ENCODE data around the gene GP9.

Gene GP9

GRCh38 chr3:129027544-129027880 lies 33.1 kb upstream of the GP9 start:
- peak overlapping the region; percentile 33 for H3K4me3 ChIP-seq (ENCODE audit: low read length)
- TF ChIP-seq, protein P1, sequence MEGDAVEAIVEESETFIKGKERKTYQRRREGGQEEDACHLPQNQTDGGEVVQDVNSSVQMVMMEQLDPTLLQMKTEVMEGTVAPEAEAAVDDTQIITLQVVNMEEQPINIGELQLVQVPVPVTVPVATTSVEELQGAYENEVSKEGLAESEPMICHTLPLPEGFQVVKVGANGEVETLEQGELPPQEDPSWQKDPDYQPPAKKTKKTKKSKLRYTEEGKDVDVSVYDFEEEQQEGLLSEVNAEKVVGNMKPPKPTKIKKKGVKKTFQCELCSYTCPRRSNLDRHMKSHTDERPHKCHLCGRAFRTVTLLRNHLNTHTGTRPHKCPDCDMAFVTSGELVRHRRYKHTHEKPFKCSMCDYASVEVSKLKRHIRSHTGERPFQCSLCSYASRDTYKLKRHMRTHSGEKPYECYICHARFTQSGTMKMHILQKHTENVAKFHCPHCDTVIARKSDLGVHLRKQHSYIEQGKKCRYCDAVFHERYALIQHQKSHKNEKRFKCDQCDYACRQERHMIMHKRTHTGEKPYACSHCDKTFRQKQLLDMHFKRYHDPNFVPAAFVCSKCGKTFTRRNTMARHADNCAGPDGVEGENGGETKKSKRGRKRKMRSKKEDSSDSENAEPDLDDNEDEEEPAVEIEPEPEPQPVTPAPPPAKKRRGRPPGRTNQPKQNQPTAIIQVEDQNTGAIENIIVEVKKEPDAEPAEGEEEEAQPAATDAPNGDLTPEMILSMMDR (IDR thresholded peaks at IDR 0.05; ENCODE audit: insufficient read depth, low read depth, low read length, missing control alignments) = no peak
- DNase-seq (ENCODE audit: low read depth) = no peak

DNA sequence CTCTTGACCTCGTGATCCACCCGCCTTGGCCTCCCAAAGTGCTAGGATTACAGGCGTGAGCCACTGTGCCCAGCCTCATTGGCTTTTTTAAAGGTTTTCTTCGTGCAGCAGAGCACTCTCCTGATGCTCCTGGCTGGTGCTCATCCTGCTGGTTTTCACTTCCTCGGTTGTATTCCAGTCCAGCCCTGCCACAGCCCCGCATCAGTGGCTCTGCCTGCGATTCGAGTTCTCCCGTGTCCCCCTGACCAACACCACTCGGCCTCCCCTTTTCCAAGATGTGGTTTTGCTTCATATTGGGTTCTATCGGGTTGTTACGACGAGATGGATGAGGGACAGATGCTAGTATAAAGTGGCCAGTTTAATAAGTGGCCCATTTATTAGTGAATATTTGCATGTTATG lies 31.7 kb upstream of the GP9 start:
- no peak for DNase-seq (ENCODE audit: low read depth)
- H3K4me3 ChIP-seq (ENCODE audit: low read length) = no peak overlapping the region
- TF ChIP-seq, protein P1 (IDR thresholded peaks at IDR 0.05; ENCODE audit: insufficient read depth, low read depth, low read length, missing control alignments) = no peak

GRCh38 chr3:129030611-129031010 lies 30.0 kb upstream of the GP9 start:
- TF ChIP-seq, protein P1 (IDR thresholded peaks at IDR 0.05; ENCODE audit: insufficient read depth, low read depth, low read length, missing control alignments) = no peak
- H3K4me3 ChIP-seq (ENCODE audit: low read length) = no peak overlapping the region
- DNase-seq (ENCODE audit: low read depth) = no peak

GRCh38 chr3:129031476-129032215 lies 28.9 kb upstream of the GP9 start:
- DNase-seq (ENCODE audit: low read depth) = no peak
- TF ChIP-seq, protein P1 (IDR thresholded peaks at IDR 0.05; ENCODE audit: insufficient read depth, low read depth, low read length, missing control alignments) = no peak
- H3K4me3 ChIP-seq (ENCODE audit: low read length) = no peak overlapping the region

DNA sequence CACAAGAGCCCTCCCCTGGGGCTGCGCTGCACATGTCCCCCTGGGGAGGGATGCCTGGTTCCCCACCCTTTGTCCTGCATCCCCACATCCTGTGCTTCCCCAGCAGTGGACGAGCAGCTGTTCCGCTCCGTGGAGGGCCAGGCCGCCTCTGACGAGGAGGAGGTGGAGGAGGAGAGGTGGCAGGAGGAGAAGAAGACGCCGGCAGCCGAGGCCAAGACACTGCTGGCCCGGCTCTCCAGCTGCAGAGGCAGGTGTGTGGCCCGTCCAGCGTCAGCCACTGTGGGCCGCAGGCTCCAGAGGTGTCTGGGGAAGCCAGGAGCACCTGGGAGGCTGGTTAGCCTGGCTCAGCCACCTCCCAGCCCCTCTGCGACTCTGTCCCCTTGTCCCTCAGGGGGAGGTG lies 27.9 kb upstream of the GP9 start:
- DNase-seq (ENCODE audit: low read depth) = no peak
- TF ChIP-seq, protein P1 (IDR thresholded peaks at IDR 0.05; ENCODE audit: insufficient read depth, low read depth, low read length, missing control alignments) = no peak
- H3K4me3 ChIP-seq (ENCODE audit: low read length) = no peak overlapping the region

GRCh38 chr3:129033151-129033550 lies 27.4 kb upstream of the GP9 start:
- TF ChIP-seq, protein P1 (IDR thresholded peaks at IDR 0.05; ENCODE audit: insufficient read depth, low read depth, low read length, missing control alignments) = no peak
- no peak for DNase-seq (ENCODE audit: low read depth)
- H3K4me3 ChIP-seq (ENCODE audit: low read length) = no peak overlapping the region
